Fibroblast of mammary gland (primary cell): ENCODE data around the gene CCDC187.

Source experiments
- DNase-seq: peaks from one replicate; pipeline ENCODE4 v3.0.0-alpha.2; 2010; ENCODE audit warnings: low read depth
- H3K4me3 ChIP-seq: 2 replicates; pipeline ENCODE4 v1.5.1; 2011; ENCODE audit warnings: low read depth, mild to moderate bottlenecking, low read length, moderate library complexity; ENCODE audit not compliant: control insufficient read depth
- CTCF ChIP-seq: conservative IDR thresholded peaks from 2 replicates; pipeline ENCODE4 v1.5.1; 2011; ENCODE audit warnings: low read depth, low read length, inconsistent platforms; ENCODE audit not compliant: control insufficient read depth, insufficient read depth

The CCDC187 gene

GRCh38 chr9:136293476-136294077 lies 10.3 kb downstream of the CCDC187 start:
- no peak for DNase-seq
- H3K4me3 ChIP-seq, result no peak overlapping the region
- no peak for TF ChIP-seq CTCF

DNA sequence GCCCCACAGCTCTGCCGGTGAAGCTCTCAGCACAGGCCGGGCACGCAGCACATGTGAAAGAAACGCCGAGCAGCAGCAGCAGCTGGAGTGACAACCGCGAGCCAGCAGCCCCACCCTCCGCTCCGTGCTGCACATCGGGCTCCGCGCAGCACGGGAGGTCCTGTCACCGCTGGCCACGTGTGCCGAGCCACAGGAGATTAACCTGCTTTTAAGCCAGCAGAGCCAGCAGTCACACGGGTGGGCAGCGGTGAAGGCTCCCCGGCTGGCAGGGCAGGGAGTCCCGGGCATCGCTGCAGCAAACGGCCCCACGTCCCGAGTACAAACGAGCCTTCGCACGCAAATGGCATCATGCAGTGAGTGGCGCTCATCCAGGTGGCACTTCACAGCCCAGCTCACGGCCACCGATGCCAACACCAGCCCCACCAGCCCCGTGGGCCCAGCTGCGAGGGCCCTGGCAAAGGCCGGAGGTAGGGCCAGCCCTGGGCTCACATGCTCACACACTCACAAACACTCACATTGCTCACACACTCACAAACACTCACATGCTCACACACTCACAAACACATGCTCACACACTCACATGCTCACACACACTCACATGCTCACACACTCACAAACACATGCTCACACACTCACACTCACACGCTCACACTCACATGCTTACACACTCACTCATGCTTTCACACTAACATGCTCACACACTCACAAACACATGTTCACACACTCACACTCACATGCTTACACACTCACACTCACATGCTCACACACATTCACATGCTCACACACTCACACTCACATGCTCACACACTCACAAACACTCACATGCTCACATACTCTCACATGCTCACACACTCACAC lies 11.1 kb downstream of the CCDC187 start:
- no peak overlapping the region for H3K4me3 ChIP-seq
- no peak for TF ChIP-seq CTCF
- DNase-seq, result no peak

DNA sequence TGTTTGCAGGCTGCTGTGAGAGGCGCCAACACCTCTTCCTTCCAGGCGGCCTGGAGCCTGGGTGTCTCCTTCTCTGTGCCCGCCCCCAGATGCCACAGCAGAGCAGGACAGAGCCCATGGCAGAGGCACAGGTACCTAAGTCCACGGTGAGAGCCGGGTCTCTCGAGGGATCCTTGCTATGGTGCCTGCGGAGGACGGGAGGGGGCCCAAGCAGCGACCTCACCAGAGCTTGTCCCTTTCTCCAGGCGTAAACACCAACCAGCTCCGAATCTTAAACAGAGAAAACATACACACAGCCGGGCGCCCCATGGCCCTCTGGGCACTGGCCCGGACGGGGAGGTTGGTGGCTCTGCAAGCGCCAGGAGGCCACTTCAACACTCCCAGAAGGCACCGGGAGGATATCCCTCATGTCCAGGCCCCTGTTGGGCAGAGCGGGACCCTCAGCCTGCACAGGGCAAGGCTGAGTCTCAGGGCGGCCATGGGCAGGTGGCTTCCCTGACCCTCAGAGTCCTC lies 11.8 kb downstream of the CCDC187 start:
- DNase-seq, result no peak
- no peak for TF ChIP-seq CTCF
- H3K4me3 ChIP-seq, result no peak overlapping the region

- TF ChIP-seq CTCF, result no peak
Observed at GRCh38 chr9:136291306-136292025, 12.4 kb downstream of the CCDC187 start.

GRCh38 chr9:136290508-136291000 lies 13.3 kb downstream of the CCDC187 start:
- H3K4me3 ChIP-seq, result no peak overlapping the region
- TF ChIP-seq CTCF, result no peak
- no peak for DNase-seq

More at GRCh38 chr9:136291306-136292025, 12.4 kb downstream of the CCDC187 start:
- DNase-seq, result no peak
- H3K4me3 ChIP-seq, result no peak overlapping the region

- TF ChIP-seq CTCF, result no peak
- H3K4me3 ChIP-seq, result no peak overlapping the region
Observed at GRCh38 chr9:136289651-136290507, 14.0 kb downstream of the CCDC187 start.

More at GRCh38 chr9:136289651-136290507, 14.0 kb downstream of the CCDC187 start:
- no peak for DNase-seq
